NT2/D1 (cell line): ENCODE measurements around the gene NKAIN2.

Experiments
- DNase-seq: peaks from one replicate; pipeline ENCODE4 v3.0.0-alpha.2; 2011; ENCODE audit warnings: low read depth, low spot score
- H3K27me3 ChIP-seq: 2 replicates; pipeline ENCODE4 v1.6.0; 2011; ENCODE audit warnings: mild to moderate bottlenecking; ENCODE audit not compliant: insufficient read length, insufficient read depth
- H3K36me3 ChIP-seq: 2 replicates; pipeline ENCODE4 v1.6.1; 2011; ENCODE audit warnings: mild to moderate bottlenecking, low read length, mixed read lengths; ENCODE audit not compliant: insufficient read depth, insufficient read length
- H3K4me1 ChIP-seq: 2 replicates; pipeline ENCODE4 v1.5.1; 2011; ENCODE audit not compliant: insufficient read depth, insufficient read length
- H3K4me3 ChIP-seq: 2 replicates; pipeline ENCODE4 v1.5.1; 2011; ENCODE audit warnings: low read depth; ENCODE audit not compliant: insufficient read length
- H3K9ac ChIP-seq: 2 replicates; pipeline ENCODE4 v1.6.0; 2011; ENCODE audit warnings: low read depth; ENCODE audit not compliant: insufficient read length
- H3K9me3 ChIP-seq: 2 replicates; pipeline ENCODE4 v1.5.1; 2011; ENCODE audit warnings: mild to moderate bottlenecking, low read length; ENCODE audit not compliant: insufficient read depth
- SUZ12 ChIP-seq: IDR thresholded peaks from 2 replicates; pipeline ENCODE4 v1.6.1; 2011; ENCODE audit not compliant: insufficient read length, insufficient read depth; ENCODE audit errors: extremely low read depth
- YY1 ChIP-seq: IDR thresholded peaks from 2 replicates; pipeline ENCODE4 v1.6.1; 2011; ENCODE audit not compliant: insufficient read length, insufficient read depth
- ZNF274 ChIP-seq: IDR thresholded peaks from 2 replicates; pipeline ENCODE4 v1.6.1; 2011; ENCODE audit warnings: mild to moderate bottlenecking, low read depth, low read length

NKAIN2 gene

GRCh38 chr6:124524491-124525200 lies 721.0 kb downstream of the NKAIN2 start:
- Histone ChIP-seq H3K9me3 (no peaks in the 10 kb centered on the region), H3K9ac (no peak overlapping the region), H3K4me1 (no peaks in the 10 kb centered on the region), H3K4me3 (no peak overlapping the region), H3K36me3 (no peaks in the 10 kb centered on the region), H3K27me3 (no peaks in the 10 kb centered on the region)
- TF ChIP-seq SUZ12 (no peak), YY1 (no peak), ZNF274 (no peak)
- no peak for DNase-seq

- no peaks in the 10 kb centered on the region for H3K9me3 ChIP-seq
- no peak overlapping the region for H3K9ac ChIP-seq
- no peak overlapping the region for H3K4me3 ChIP-seq
- DNase-seq, result no peak
- H3K4me1 ChIP-seq, result no peaks in the 10 kb centered on the region
- TF ChIP-seq SUZ12 (no peak), YY1 (no peak), ZNF274 (no peak)
- no peaks in the 10 kb centered on the region for H3K27me3 ChIP-seq
- H3K36me3 ChIP-seq, result no peaks in the 10 kb centered on the region
Observed at GRCh38 chr6:124530926-124531325, 727.3 kb downstream of the NKAIN2 start.

- TF ChIP-seq YY1 (no peak), SUZ12 (no peak), ZNF274 (no peak)
- no peak for DNase-seq
- H3K9me3 ChIP-seq, result no peaks in the 10 kb centered on the region
- no peak overlapping the region for H3K9ac ChIP-seq
- no peaks in the 10 kb centered on the region for H3K27me3 ChIP-seq
- no peak overlapping the region for H3K4me3 ChIP-seq
- no peaks in the 10 kb centered on the region for H3K4me1 ChIP-seq
- no peaks in the 10 kb centered on the region for H3K36me3 ChIP-seq
Observed at GRCh38 chr6:124535299-124535698, 731.6 kb downstream of the NKAIN2 start.

GRCh38 chr6:124535746-124536145 lies 732.1 kb downstream of the NKAIN2 start:
- Histone ChIP-seq H3K27me3 (no peaks in the 10 kb centered on the region), H3K9ac (no peak overlapping the region), H3K9me3 (no peaks in the 10 kb centered on the region), H3K4me3 (no peak overlapping the region), H3K36me3 (no peaks in the 10 kb centered on the region), H3K4me1 (no peaks in the 10 kb centered on the region)
- no peak for TF ChIP-seq YY1
- TF ChIP-seq ZNF274, result no peak
- no peak for TF ChIP-seq SUZ12
- no peak for DNase-seq

- Histone ChIP-seq H3K4me1 (no peaks in the 10 kb centered on the region), H3K27me3 (no peaks in the 10 kb centered on the region), H3K36me3 (no peaks in the 10 kb centered on the region), H3K4me3 (no peak overlapping the region), H3K9me3 (no peaks in the 10 kb centered on the region), H3K9ac (no peak overlapping the region)
- no peak for DNase-seq
- TF ChIP-seq SUZ12, result no peak
- TF ChIP-seq YY1, result no peak
- no peak for TF ChIP-seq ZNF274
Observed at GRCh38 chr6:124536157-124536841, 732.6 kb downstream of the NKAIN2 start.

- H3K4me3 ChIP-seq, result no peak overlapping the region
- H3K4me1 ChIP-seq, result no peaks in the 10 kb centered on the region
- no peaks in the 10 kb centered on the region for H3K27me3 ChIP-seq
- no peaks in the 10 kb centered on the region for H3K9me3 ChIP-seq
- DNase-seq, result no peak
- no peaks in the 10 kb centered on the region for H3K36me3 ChIP-seq
- H3K9ac ChIP-seq, result no peak overlapping the region
- TF ChIP-seq SUZ12 (no peak), YY1 (no peak), ZNF274 (no peak)
Observed at GRCh38 chr6:124536842-124537191, 733.2 kb downstream of the NKAIN2 start.

GRCh38 chr6:124539096-124539495 lies 735.4 kb downstream of the NKAIN2 start:
- H3K36me3 ChIP-seq, result no peaks in the 10 kb centered on the region
- H3K9ac ChIP-seq, result no peak overlapping the region
- DNase-seq, result no peak
- TF ChIP-seq ZNF274 (no peak), SUZ12 (no peak), YY1 (no peak)
- no peaks in the 10 kb centered on the region for H3K27me3 ChIP-seq
- H3K9me3 ChIP-seq, result no peaks in the 10 kb centered on the region
- H3K4me1 ChIP-seq, result no peaks in the 10 kb centered on the region
- H3K4me3 ChIP-seq, result no peak overlapping the region
